Thymus (tissue), 11 donors: ENCODE results near the gene SH2D3A. TPM values are rescaled to one million over a fixed set of nuclear protein-coding genes. Genes with fewer than 3 reads are reported as not detected.
"Not testable (repeated sequence)": the region's sequence is repeated elsewhere in the genome, so short reads cannot be mapped to it uniquely, and the experiment has no call there.

ENCODE experiments used
- DNase-seq, 9 donors: peaks; one replicate each; pipeline ENCODE4 v3.0.0-alpha.2; 2013; ENCODE audit warnings: low spot score in 9 of 9, low read depth in 6 of 9, missing footprints in 1 of 9
- H3K27ac ChIP-seq, 2 donors: one replicate each; pipeline ENCODE4 v1.5.1; 2013; ENCODE audit warnings: control low read depth in 1 of 2, low read depth in 1 of 2, low read length in 1 of 2, mild to moderate bottlenecking in 1 of 2, moderate library complexity in 1 of 2
- H3K27me3 ChIP-seq, 2 donors: one replicate each; pipeline ENCODE4 v1.5.1; 2013; ENCODE audit warnings: low read length in 1 of 2; ENCODE audit not compliant: control insufficient read depth in 2 of 2, insufficient read depth in 1 of 2
- H3K36me3 ChIP-seq, 2 donors: one replicate each; pipeline ENCODE4 v1.5.1; 2013; ENCODE audit warnings: low read length in 1 of 2, mild to moderate bottlenecking in 1 of 2, moderate library complexity in 1 of 2; ENCODE audit not compliant: control insufficient read depth in 2 of 2, insufficient read depth in 2 of 2
- H3K4me1 ChIP-seq, 2 donors: one replicate each; pipeline ENCODE4 v1.5.1; 2013; ENCODE audit warnings: low read length in 2 of 2; ENCODE audit not compliant: control insufficient read depth in 2 of 2, insufficient read depth in 2 of 2
- H3K4me3 ChIP-seq, 2 donors: one replicate each; pipeline ENCODE4 v1.5.1; 2013; ENCODE audit warnings: low read length in 2 of 2, control low read depth in 1 of 2, mild to moderate bottlenecking in 1 of 2
- H3K9me3 ChIP-seq, 2 donors: one replicate each; pipeline ENCODE4 v1.5.1; 2013; ENCODE audit warnings: low read length in 1 of 2, mild to moderate bottlenecking in 1 of 2; ENCODE audit not compliant: control insufficient read depth in 2 of 2, insufficient read depth in 1 of 2
- WGBS: extraction: QIAGEN DNeasy Blood & Tissue Kit; methylation state at CpG from one replicate; pipeline ENCODE4 v1.1.7; 2013; 5-methylcytosine and 5-hydroxymethylcytosine counted together
- polyA plus RNA-seq: library from polyadenylated mRNA; stranded (reverse); fragments of 200-250 nt; gene quantifications from one replicate; pipeline ENCODE4 v1.2.3, GENCODE V29; 2013
- total RNA-seq: library from RNA; stranded (reverse); fragments of 120-200 nt; gene quantifications from one replicate; pipeline ENCODE4 v1.2.4, GENCODE V29; 2013
- donor health status: healthy.

The SH2D3A gene
- total and polyA plus RNA-seq, 2 donors, result 6.0 to 18.8 TPM

DNA sequence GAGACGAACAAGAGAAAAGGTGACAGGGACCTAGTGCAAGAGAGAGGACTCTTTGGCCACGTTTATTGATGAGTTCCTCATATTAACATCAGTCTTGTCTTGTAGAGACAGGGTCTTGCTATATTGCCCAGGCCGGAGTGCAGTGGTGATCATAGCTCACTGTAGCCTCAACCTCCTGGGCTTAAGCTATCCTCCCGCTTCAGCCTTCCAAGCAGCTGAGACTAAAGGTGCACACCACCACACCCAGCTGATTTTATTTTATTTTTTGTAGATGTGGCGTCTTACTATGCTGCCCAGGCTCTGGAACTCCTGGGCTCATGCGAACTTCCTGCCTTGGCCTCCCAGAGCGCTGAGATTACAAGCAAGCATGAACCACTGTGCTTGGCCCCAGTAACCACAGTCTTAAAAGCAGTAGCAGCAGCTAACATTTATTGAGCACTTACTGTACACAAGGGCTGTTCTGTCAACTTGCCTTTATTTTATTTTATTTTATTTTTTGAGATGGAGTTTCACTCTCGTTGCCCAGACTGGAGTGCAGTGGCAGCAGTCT is 1.1 kb upstream of the SH2D3A start:
- Histone ChIP-seq H3K27ac (peak overlapping the region; percentile 85 to 86), H3K9me3 (peaks cover 0 to 4% of the 10 kb centered on the region in 2 donors), H3K27me3 (peaks cover 0 to 4% of the 10 kb centered on the region in 2 donors), H3K4me1 (peaks cover 11 to 43% of the 10 kb centered on the region in 2 donors), H3K4me3 (peak overlapping the region; percentile 73 to 75), H3K36me3 (no peaks in the 10 kb centered on the region)
- 66% methylated on average over 8 of the region's 8 CpGs for WGBS
- DNase-seq, result peak in 1 of 9 donors; percentile 36

DNA sequence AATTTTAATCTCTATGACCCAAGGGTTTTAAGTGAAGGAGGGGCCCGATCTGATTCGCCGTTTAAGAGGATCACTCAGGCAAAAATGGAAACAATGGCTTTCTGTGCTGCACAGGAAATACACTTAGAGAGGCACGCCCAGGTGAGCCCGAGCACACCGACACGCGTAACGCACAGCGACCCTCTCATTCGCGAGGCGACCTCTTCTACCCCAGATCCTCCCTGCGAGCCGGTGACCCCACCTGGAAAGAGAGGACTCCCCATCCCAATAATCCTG is 216 bp downstream of the SH2D3A start:
- peaks cover 0 to 4% of the 10 kb centered on the region in 2 donors for H3K9me3 ChIP-seq
- H3K27ac ChIP-seq, result peak overlapping the region; percentile 84
- peak in 3 of 9 donors; percentile 52 to 74 (median 56) for DNase-seq
- WGBS, result 1% methylated on average over 15 of the region's 15 CpGs
- no peaks in the 10 kb centered on the region for H3K36me3 ChIP-seq
- peaks cover 0 to 4% of the 10 kb centered on the region in 2 donors for H3K27me3 ChIP-seq
- H3K4me3 ChIP-seq, result peak overlapping the region; percentile 73 to 75
- peaks cover 9 to 38% of the 10 kb centered on the region in 2 donors for H3K4me1 ChIP-seq

DNA sequence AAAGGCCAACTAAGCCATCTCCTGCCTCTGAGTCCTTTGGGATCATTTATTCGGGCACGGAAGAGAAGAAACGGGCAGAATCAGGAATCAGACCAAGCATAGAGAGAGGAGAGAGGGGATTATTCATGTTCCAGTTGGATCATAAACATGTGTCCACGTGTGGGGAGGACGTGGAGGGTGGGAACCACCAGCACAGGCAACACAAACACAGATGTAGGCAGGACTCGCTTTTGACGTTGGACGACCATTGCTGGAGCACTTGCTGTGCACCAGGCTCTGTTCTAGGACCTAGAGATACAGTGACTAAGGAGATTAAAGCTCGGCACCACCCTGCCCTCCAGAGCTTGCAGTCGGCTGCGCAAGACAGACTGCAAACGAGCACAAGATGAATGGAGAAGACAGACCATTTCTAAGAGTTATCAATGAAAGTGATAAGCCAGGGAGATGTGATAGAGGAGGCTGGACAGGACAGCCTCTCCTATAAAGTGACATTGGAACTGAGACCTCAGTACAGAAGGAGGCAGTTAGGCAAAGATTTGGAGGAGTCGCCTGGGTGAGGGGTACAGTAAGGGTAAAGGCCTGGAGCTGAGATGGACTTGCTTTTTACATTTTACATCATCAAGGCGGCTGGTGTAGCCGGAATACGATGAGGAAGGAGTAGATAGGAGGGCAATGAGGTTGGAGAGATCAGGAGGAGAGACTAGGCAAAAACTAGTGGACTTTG is 716 bp downstream of the SH2D3A start:
- Histone ChIP-seq H3K9me3 (peaks cover 0 to 4% of the 10 kb centered on the region in 2 donors), H3K27ac (peak overlapping the region; percentile 54 to 84), H3K4me3 (peak overlapping the region; percentile 73 to 75), H3K4me1 (peaks cover 7 to 34% of the 10 kb centered on the region in 2 donors), H3K36me3 (no peaks in the 10 kb centered on the region), H3K27me3 (peaks cover 0 to 4% of the 10 kb centered on the region in 2 donors)
- WGBS, result 71% methylated on average over 16 of the region's 16 CpGs
- DNase-seq, result no peak

DNA sequence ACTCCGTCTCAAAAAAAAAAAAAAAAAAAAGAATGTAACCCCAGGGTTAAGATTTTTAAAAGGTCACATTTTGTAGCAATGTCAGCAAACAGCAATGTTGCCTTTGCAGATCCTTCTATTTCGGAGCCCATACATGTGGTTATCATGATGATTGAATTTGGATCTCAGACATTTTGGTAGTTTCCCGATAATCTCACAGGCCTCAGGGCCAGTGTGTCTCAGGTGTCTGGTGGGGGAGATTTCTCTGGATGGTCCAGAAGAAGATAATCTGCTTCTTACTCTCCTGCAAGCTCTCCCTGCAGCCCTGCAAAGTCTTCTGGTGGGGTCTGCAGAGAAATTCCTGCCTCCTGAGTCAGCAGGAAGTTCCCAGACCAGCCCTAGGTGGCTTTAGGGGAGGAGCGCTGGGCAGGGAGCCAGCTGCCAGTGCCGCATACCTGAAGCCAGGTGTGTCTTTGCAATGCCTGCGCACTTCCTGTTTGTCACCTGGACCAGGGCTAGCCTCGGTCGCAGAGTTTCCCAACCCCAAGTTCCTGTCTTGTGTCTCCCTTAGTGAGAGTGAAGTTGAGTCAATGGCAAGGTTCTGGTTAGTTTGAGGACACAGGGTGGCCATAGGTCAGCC is 1.4 kb downstream of the SH2D3A start:
- H3K9me3 ChIP-seq, result peaks cover 0 to 8% of the 10 kb centered on the region in 2 donors
- H3K27me3 ChIP-seq, result peaks cover 0 to 4% of the 10 kb centered on the region in 2 donors
- H3K36me3 ChIP-seq, result no peaks in the 10 kb centered on the region
- 62% methylated on average over 8 of the region's 8 CpGs for WGBS
- DNase-seq, result peak in 1 of 9 donors; percentile 24
- H3K4me1 ChIP-seq, result peaks cover 7 to 34% of the 10 kb centered on the region in 2 donors
- H3K27ac ChIP-seq, result peak overlapping the region; percentile 19 to 40
- H3K4me3 ChIP-seq, result no peak overlapping the region

DNA sequence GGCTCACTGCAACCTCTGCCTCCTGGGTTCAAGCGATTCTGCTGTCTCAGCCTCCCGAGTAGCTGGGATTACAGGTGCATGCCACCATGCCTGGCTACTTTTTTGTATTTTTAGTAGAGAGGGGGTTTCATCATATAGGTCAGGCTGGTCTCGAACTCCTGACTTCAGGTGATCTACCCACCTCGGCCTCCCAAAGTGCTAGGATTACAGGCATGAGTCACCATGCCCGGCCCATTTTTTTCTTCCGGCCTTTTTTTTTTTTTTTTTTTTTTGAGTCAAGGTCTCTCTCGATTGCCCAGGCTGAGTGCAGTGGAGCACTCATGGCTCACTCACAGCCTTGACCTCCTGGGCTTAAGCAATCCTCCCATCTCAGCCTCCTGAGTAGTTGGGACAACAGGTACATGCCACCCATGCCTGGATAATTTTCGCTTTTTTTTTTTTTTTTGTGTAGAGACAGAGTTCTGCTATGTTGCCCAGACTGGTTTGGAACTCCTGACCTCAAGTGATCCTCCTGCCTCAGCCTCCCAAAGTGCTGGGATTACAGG is 4.9 kb downstream of the SH2D3A start:
- DNase-seq, H3K4me3 ChIP-seq, H3K27ac ChIP-seq, H3K36me3 ChIP-seq, H3K27me3 ChIP-seq: not testable (repeated sequence)
- WGBS, result 98% methylated on average over 8 of the region's 8 CpGs
- peaks cover 5 to 16% of the 10 kb centered on the region in 2 donors for H3K4me1 ChIP-seq
- H3K9me3 ChIP-seq, result peaks cover 0 to 11% of the 10 kb centered on the region in 2 donors

DNA sequence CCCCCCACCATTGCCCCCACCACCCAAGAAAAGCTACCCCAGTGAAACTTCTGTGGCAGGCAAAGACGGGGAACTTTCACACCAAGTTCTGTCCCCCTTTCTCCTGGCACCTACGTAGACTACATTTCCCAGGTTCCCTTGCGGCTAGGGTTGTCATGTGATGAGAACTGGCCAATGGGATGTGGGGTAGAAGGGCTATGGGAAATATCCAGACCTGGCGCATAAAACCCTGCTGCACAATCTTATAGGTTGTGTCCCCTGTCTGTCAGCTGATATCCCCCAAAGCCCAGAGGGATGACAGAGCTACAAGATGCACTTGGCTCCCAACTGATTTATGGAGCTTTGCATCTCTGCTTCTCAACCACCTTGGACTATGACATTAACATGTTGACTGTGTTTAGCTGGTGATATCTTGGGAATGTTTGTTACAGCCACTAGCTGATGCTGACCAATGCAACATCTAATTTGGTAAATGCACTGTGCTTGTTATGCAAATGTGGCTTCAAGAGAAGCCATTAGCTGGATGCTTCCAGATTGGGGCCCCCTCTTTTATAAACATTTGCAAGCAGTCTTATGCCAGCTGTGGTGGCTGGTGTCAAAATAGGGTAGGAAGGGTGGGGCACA is 6.1 kb downstream of the SH2D3A start:
- H3K9me3 ChIP-seq, result peaks cover 0 to 8% of the 10 kb centered on the region in 2 donors
- peak in 1 of 9 donors; percentile 23 for DNase-seq
- H3K4me1 ChIP-seq, result peaks cover 0 to 5% of the 10 kb centered on the region in 2 donors
- H3K4me3 ChIP-seq, result no peak overlapping the region
- 84% methylated on average over 4 of the region's 4 CpGs for WGBS
- H3K27me3 ChIP-seq, result no peaks in the 10 kb centered on the region
- no peak overlapping the region for H3K27ac ChIP-seq
- H3K36me3 ChIP-seq, result peaks cover 3 to 6% of the 10 kb centered on the region in 2 donors

DNA sequence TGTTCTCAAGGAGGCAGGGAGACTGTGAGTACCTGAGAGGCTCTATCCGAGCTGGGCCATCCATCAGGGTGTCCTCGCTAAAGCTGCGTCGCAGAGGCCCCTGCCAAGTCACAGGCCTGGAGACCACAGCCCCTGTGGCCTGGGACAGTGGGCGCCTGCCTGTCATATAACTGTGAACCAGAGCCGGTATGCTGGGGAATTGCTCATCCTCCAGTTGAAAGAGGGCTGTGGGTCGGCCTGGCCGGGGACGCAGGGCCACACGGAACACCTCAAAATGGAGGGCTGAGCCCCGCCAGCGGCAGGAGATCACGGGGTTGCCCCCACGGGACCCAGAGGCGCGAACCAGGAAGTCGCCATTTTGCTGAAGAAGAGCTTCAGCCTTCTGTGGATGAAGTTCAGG is 6.6 kb downstream of the SH2D3A start:
- peaks cover 3 to 6% of the 10 kb centered on the region in 2 donors for H3K36me3 ChIP-seq
- no peak for DNase-seq
- WGBS, result 98% methylated on average over 17 of the region's 17 CpGs
- H3K4me1 ChIP-seq, result no peaks in the 10 kb centered on the region
- H3K27ac ChIP-seq, result no peak overlapping the region
- H3K9me3 ChIP-seq, result peaks cover 0 to 8% of the 10 kb centered on the region in 2 donors
- H3K27me3 ChIP-seq, result no peaks in the 10 kb centered on the region
- H3K4me3 ChIP-seq, result no peak overlapping the region

DNA sequence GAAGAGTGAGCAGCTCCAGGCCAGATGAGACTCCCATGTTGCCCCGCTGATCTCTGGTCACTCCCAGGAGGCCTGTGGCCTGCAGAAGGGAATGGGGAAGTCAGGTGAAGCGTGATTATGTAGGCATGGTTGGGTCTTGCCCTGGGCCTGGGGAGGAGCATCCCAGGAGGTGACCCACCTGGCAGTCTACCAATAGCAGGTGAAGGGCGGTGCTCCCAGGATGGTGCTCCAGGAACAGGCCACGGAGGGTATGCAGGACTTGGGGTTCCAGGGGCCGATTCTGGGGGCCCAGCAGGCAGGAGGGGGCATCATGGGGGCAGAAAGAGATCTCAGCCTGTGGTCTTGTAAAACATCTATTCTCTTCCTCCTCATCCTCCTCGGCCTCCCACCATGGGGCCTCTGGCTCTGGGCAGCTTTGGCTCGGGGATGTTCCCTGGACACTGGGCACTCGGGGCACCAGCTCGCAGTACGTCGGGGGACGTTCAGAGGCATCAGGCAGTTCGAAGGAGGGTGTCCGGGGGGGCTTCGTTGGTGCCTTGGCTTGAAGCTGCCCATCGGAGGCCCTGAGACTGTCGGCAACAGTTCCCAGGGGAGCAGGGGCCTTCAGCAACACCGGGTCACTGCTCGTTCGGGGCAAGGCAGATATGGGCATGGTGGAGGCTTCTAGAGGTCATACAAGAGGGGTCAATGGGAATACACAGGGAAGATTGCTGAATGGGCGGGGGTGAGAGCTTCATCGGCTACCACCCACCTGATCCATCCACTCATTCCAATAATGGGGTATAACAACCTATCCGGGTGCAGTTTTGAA is 12.4 kb downstream of the SH2D3A start:
- DNase-seq, result no peak
- 93% methylated on average over 23 of the region's 23 CpGs for WGBS
- no peak overlapping the region for H3K27ac ChIP-seq
- peaks cover 0 to 11% of the 10 kb centered on the region in 2 donors for H3K27me3 ChIP-seq
- peaks cover 8 to 9% of the 10 kb centered on the region in 2 donors for H3K36me3 ChIP-seq
- H3K4me3 ChIP-seq, result no peak overlapping the region
- no peaks in the 10 kb centered on the region for H3K9me3 ChIP-seq
- peaks cover 3 to 12% of the 10 kb centered on the region in 2 donors for H3K4me1 ChIP-seq
